HL-60/S4 (cell line): ENCODE results near the gene FAM90A26.
"Not testable (repeated sequence)": the region's sequence is repeated elsewhere in the genome, so short reads cannot be mapped to it uniquely, and the experiment has no call there.

Source experiments
- in situ Hi-C: fragments of 300-500 bp; cut with MboI; formaldehyde crosslinking; loops from 2 replicates; pipeline ENCODE4 v1.14.3; 2022; ENCODE audit warnings: low sequenced_read_pairs

FAM90A26 gene, protein sequence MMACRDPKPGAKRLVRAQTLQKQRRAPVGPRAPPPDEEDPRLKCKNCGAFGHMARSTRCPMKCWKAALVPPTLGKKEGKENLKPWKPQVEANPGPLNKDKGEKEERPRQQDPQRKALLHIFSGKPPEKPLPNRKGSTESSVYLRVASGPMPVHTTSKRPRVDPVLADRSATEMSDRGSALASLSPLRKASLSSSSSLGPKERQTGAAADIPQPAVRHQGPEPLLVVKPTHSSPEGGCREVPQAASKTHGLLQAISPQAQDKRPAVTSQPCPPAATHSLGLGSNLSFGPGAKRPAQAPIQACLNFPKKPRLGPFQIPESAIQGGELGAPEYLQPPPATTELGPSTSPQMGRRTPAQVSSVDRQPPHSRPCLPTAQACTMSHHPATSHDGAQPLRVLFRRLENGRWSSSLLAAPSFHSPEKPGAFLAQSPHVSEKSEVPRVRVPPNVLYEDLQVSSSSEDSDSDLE

GRCh38 chr4:9169791-9170459 is at the start of gene FAM90A26:
Gene FAM90A26, plus strand, starts transcription at chr4:9170409. Its CDS starts 2,764 bp downstream, at chr4:9173173.
- in situ Hi-C loops: not testable (repeated sequence)

- in situ Hi-C loops: not testable (repeated sequence)
Observed at GRCh38 chr4:9122711-9123110, 47.5 kb upstream of the FAM90A26 start.

GRCh38 chr4:9123572-9124007 is 46.6 kb upstream of the FAM90A26 start:
- in situ Hi-C loops: not testable (repeated sequence)

DNA sequence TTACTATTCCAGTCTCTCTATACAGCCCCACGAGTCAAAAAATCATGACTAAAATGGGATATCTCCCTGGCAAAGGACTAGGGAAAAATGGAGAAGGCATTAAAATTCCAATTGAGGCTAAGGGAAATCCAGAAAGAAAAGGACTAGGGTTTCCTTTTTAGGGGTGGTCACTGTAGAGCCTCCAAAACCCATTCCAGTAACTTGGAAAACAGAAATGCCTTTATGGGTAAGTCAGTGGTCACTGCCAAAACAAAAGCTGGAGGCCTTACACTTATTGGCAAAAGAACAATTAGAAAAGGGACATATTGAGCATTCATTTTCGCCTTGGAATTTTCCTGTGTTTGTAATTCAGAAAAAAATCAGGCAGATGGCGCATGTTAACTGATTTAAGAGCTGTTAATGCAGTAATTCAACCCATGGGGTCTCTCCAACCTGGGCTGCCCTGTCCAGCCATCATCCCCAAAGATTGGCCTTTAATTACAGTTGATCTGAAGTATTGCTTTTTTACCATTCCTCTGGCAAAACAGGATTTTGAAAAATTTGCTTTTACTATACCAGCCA is 44.5 kb upstream of the FAM90A26 start:
- in situ Hi-C loops: not testable (repeated sequence)

- in situ Hi-C loops: not testable (repeated sequence)
Observed at GRCh38 chr4:9131420-9131819, 38.8 kb upstream of the FAM90A26 start.

DNA sequence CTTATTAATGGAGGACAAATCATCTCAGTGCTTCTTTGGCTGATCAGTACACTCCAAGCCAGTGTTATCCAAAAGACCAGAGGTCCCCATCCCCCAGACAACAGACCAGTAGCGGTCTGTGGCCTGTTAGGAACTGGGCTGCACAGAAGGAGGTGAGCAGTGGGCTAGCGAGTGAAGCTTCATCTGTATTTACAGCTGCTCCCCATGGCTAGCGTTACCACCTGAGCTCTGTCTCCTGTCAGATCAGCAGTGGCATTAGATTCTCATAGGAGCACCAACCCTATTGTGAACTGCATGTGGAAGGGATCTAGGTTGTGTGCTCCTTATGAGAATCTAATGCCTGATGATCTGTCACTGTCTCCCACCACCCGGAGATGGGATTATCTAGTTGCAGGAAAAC is 37.4 kb upstream of the FAM90A26 start:
- in situ Hi-C loops: not testable (repeated sequence)

DNA sequence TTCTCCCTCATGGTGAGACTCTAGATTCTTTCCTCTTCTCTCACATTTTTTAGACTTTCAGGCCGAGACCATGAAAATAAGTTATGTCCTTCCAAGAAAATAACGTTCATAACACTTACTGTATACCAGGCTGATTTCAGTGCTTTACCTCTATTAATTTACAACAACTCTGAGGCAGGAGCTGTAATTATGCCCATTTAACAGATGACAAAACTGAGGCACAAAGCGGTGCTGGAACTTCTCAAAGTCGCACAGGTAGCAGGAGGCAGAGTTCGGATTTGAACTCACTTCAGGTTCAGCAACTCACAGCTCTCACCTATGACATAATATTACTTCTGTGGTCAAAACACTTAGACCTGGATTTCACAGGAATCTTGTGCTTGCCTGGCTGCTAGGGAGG is 36.2 kb upstream of the FAM90A26 start:
- in situ Hi-C loops: not testable (repeated sequence)

DNA sequence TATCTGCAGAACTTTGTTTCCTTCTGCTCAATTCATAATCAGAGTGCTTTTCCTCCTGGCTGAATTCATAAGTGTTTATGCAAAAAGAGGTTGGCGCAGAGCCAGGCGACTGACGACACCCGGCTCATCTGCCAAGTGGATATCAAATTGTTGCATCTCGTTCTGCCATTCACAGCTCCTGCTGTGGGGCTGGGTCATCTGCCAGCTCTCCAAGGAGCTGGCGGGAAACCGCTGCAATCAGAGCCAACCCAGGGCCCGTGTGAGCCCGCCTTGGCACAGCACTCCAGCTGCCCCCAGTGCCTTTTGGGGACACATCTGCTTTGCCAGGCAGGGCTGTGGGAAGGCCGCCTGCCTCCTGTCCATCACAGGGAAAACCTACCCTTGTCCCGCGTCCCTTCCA is 35.7 kb upstream of the FAM90A26 start:
- in situ Hi-C loops: not testable (repeated sequence)

DNA sequence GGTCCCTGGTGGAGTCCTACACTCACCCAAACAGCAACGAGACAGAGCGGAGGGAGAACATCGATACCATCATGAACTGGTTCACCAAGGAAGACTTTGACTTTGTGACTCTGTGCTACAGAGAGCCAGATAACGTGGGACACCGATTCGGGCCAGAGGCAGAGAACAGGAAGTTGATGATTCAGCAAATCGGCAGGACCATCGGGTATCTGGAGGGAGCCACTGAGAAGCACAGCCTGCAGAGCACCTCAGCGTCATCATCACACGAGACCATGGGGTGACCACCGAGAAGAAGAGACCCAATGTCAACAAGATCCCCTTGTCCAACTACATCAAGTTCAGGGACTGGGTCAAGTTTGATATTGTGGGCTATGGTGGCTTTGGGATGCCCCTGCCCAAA is 29.2 kb upstream of the FAM90A26 start:
- in situ Hi-C loops: not testable (repeated sequence)

- in situ Hi-C loops: not testable (repeated sequence)
Observed at GRCh38 chr4:9142786-9143185, 27.4 kb upstream of the FAM90A26 start.

- in situ Hi-C loops: no loop called here
Observed at GRCh38 chr4:9143421-9144080, 26.7 kb upstream of the FAM90A26 start.

DNA sequence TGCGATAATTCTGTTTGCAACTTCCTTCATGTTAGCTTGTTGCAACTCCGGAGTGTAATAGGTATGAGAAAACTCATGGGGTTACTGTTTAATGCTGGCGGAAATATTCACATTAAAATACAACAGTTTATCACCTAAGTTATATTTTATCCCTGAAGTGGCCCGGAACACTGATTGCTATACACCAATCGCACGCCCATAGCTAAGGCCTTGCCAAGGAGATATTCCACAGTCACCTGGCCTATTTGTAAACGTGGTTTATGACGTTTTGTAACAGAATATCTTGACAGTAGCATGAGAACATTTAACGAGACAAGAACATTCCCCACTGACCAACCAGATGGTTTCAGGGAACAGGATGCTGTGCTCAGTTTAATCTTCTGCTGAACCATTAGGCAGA is 23.2 kb upstream of the FAM90A26 start:
- in situ Hi-C loops: no loop called here

GRCh38 chr4:9147368-9147767 is 22.8 kb upstream of the FAM90A26 start:
- in situ Hi-C loops: not testable (repeated sequence)

- in situ Hi-C loops: not testable (repeated sequence)
Observed at GRCh38 chr4:9148611-9149409, 21.4 kb upstream of the FAM90A26 start.

DNA sequence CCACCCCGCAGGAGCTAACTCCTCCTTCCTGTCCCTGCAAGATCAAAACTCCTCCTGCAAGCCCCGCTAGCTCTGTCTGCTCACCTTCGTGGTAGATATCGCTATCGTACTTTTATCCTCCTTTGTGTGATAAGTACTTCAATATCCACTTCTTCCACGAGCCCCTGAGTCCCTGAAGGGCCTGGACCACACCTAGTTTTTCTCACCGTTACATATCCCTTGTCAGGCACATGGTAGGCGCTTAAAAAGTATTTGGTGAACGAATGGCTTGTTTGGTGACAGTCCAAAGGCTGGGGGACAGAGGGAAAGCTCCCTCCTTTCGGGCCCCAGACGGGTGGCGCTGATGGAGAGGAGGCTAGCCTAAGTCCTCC is 18.4 kb upstream of the FAM90A26 start:
- in situ Hi-C loops: not testable (repeated sequence)

DNA sequence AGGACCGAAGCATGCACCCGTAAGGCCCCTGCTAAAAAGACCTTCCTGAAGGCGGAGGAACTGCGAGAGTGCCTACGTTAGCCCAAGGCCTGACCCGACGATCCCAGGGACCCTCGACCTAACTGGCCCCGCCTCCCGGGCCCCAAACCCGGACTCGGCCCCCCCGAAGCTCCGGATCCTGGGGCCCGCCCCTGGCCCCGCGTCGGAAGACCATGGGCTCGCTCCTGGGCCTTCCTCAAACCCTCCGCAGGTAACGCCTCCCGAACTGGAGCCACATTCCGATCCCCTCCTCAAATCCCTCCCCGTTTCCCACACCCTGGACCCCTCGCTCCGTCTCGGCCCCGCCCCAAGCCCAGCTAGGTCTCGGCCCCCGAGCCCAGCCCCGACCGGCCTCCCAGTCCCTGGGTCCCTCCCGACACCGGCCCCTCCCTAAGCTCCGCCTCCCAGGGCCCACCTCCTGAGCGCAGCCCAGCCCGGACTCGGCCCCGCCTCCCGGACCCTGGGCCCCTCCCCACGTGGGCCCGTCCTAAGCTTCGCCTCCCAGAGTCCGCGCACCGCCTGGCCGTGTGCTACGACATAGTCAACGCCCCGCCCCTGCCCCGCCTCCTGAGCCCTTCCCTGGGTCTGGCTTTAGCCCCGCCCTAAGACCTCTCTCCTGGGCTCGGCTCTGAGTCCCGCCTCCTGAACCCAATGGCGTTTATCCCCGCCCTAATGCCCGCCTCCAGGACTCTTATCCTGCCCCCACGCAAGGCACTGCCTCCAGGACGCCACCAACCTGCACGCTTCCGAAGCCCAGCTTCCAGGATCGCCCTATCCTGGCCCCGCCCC is 17.8 kb upstream of the FAM90A26 start:
- in situ Hi-C loops: not testable (repeated sequence)

GRCh38 chr4:9153008-9153570 is 17.1 kb upstream of the FAM90A26 start:
- in situ Hi-C loops: not testable (repeated sequence)

DNA sequence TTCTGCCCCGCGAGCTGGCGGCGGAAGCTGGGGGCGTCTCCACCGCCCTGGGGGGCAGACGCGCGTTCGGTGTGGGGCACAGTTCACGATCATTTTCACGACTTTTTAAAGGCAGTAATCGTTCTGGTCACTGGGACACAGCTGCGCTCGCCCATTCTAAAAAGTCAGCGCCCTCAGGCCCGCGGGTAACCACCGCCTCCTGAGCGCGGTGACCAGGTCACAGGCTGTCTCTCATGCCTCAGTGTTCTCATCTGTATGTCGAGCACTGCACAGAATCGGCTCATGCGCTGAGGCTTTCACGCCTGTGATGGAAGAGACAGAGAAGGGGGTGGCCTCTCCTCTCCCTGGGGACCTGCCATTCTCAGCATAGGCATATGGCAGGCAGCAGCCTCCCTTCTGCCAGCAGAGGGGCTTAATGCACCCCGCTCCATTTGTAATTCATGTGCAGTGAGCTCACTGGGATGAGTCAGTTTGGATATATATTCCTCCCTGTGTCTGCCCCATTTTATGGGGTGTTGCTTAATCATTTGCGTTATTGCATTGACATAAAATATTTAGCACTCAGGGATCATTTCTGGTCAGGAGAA is 16.5 kb upstream of the FAM90A26 start:
- in situ Hi-C loops: not testable (repeated sequence)
